Nephron progenitor cell (in vitro differentiated cells): Measurements from ENCODE around the gene GPHN.

ENCODE experiments used
- DNase-seq: peaks from one replicate; pipeline ENCODE4 v3.0.0; 2021
- H3K27ac Mint-ChIP-seq: 2 replicates; pipeline ENCODE4 v1.8.0; 2021; ENCODE audit warnings: mild to moderate bottlenecking, moderate library complexity, mixed read lengths
- H3K27me3 Mint-ChIP-seq: 2 replicates; pipeline ENCODE4 v1.8.0; 2021; ENCODE audit warnings: mild to moderate bottlenecking, low read depth, mixed read lengths; ENCODE audit not compliant: poor library complexity
- H3K36me3 Mint-ChIP-seq: 2 replicates; pipeline ENCODE4 v1.8.0; 2021; ENCODE audit warnings: low read depth, mixed read lengths
- H3K4me1 Mint-ChIP-seq: 2 replicates; pipeline ENCODE4 v1.8.0; 2021; ENCODE audit warnings: mixed read lengths
- H3K4me3 Mint-ChIP-seq: 2 replicates; pipeline ENCODE4 v1.8.0; 2021; ENCODE audit warnings: mild to moderate bottlenecking, moderate library complexity, mixed read lengths
- H3K9me3 Mint-ChIP-seq: 2 replicates; pipeline ENCODE4 v1.8.0; 2021; ENCODE audit warnings: mild to moderate bottlenecking, moderate library complexity, mixed read lengths
- TF ChIP-seq, protein P1 (sequence below): fragments of 200-600 bp; sonication (generic); IDR thresholded peaks from 2 replicates; pipeline ENCODE4 v1.5.0; 2021; ENCODE audit warnings: antibody characterized with exemption

Gene GPHN

DNA sequence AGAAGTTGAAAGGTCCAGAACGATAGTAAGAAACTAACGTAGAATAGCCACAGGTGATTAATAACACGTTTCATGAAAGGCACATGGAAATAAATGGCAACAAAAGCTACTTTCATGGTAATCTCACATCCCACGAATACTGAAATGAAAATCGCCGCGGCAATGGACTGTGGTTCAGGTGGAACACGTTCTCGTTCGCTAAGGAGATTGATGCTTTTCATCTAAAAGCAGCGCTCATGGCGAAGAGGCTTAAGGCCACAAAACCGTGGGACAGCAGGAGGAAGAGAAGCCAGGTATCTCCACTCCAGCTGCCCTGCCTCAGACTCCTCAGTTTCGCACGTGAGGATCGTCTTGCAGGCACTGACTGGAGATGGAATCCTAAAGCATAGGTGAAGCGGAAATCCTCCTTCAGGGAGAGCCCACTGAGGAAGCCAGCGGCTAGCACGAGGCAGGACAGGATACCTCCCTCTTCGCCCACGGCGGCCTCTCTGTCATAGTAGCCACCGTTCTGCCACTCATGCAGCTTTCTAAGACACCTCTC lies 696 bp upstream of the GPHN start:
- no peak for DNase-seq
- Mint-ChIP-seq H3K9me3 (peaks cover 3% of the 10 kb centered on the region), H3K4me1 (peaks cover 25% of the 10 kb centered on the region), H3K4me3 (peak overlapping the region; percentile 87), H3K36me3 (peaks cover 10% of the 10 kb centered on the region), H3K27me3 (peaks cover 20% of the 10 kb centered on the region), H3K27ac (peak overlapping the region; percentile 94)
- TF ChIP-seq, protein P1, sequence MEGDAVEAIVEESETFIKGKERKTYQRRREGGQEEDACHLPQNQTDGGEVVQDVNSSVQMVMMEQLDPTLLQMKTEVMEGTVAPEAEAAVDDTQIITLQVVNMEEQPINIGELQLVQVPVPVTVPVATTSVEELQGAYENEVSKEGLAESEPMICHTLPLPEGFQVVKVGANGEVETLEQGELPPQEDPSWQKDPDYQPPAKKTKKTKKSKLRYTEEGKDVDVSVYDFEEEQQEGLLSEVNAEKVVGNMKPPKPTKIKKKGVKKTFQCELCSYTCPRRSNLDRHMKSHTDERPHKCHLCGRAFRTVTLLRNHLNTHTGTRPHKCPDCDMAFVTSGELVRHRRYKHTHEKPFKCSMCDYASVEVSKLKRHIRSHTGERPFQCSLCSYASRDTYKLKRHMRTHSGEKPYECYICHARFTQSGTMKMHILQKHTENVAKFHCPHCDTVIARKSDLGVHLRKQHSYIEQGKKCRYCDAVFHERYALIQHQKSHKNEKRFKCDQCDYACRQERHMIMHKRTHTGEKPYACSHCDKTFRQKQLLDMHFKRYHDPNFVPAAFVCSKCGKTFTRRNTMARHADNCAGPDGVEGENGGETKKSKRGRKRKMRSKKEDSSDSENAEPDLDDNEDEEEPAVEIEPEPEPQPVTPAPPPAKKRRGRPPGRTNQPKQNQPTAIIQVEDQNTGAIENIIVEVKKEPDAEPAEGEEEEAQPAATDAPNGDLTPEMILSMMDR, result no peak

- H3K4me1 Mint-ChIP-seq, result peaks cover 25% of the 10 kb centered on the region
These were observed 549 bp downstream of the GPHN start for GRCh38 chr14:66508547-66508845.

GRCh38 chr14:66508846-66509621 lies 1.1 kb downstream of the GPHN start:
- Mint-ChIP-seq H3K4me1 (peaks cover 25% of the 10 kb centered on the region), H3K9me3 (no peaks in the 10 kb centered on the region), H3K4me3 (peak overlapping the region; percentile 87), H3K36me3 (no peaks in the 10 kb centered on the region), H3K27ac (no peak overlapping the region), H3K27me3 (peaks cover 20% of the 10 kb centered on the region)
- DNase-seq, result peak; percentile 53
- TF ChIP-seq, protein P1, result no peak

More at GRCh38 chr14:66508547-66508845, 549 bp downstream of the GPHN start:
- peaks cover 1% of the 10 kb centered on the region for H3K36me3 Mint-ChIP-seq
- DNase-seq, result no peak
- TF ChIP-seq, protein P1, result no peak
- peak overlapping the region; percentile 94 for H3K27ac Mint-ChIP-seq
- peak overlapping the region; percentile 87 for H3K4me3 Mint-ChIP-seq
- H3K27me3 Mint-ChIP-seq, result peaks cover 20% of the 10 kb centered on the region
- no peaks in the 10 kb centered on the region for H3K9me3 Mint-ChIP-seq

DNA sequence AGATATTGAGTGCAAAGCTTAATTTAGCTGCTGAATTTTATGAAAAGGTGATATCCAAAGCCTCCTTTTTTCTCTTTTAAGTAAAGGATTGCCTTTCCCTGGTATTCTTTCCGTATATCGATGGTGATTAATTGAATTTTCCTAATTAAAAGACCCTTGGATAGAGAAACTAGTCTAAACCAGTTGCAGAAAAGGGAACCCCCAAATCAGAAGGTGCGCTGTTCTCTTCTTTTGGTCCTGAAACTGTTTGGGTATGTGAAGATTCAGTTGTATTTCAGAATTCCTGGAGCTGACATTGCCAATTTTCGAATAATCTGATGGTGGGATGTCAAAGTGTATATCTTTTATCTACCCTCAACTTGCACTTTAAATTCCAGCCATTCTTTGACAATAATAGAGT lies 1.9 kb downstream of the GPHN start:
- peaks cover 25% of the 10 kb centered on the region for H3K4me1 Mint-ChIP-seq
- H3K36me3 Mint-ChIP-seq, result no peaks in the 10 kb centered on the region
- peak overlapping the region; percentile 87 for H3K4me3 Mint-ChIP-seq
- H3K9me3 Mint-ChIP-seq, result no peaks in the 10 kb centered on the region
- H3K27ac Mint-ChIP-seq, result no peak overlapping the region
- TF ChIP-seq, protein P1, result no peak
- H3K27me3 Mint-ChIP-seq, result peaks cover 20% of the 10 kb centered on the region
- DNase-seq, result no peak

GRCh38 chr14:66511849-66512248 lies 3.9 kb downstream of the GPHN start:
- Mint-ChIP-seq H3K4me1 (peaks cover 24% of the 10 kb centered on the region), H3K27me3 (peaks cover 20% of the 10 kb centered on the region), H3K4me3 (no peak overlapping the region), H3K27ac (no peak overlapping the region), H3K9me3 (no peaks in the 10 kb centered on the region), H3K36me3 (no peaks in the 10 kb centered on the region)
- TF ChIP-seq, protein P1, result no peak
- DNase-seq, result no peak

- Mint-ChIP-seq H3K9me3 (peaks cover 17% of the 10 kb centered on the region), H3K27ac (no peak overlapping the region), H3K4me1 (peaks cover 18% of the 10 kb centered on the region), H3K27me3 (peaks cover 19% of the 10 kb centered on the region), H3K4me3 (no peak overlapping the region), H3K36me3 (peaks cover 14% of the 10 kb centered on the region)
- TF ChIP-seq, protein P1, result no peak
- no peak for DNase-seq
These were observed 6.3 kb downstream of the GPHN start for GRCh38 chr14:66514213-66514612.
